GM18526 (cell line): ENCODE measurements around the gene AFAP1.

Experiments
- POLR2A ChIP-seq: IDR thresholded peaks from 3 replicates; pipeline ENCODE4 v1.6.1; 2011; ENCODE audit not compliant: insufficient read length; ENCODE audit errors: extremely low read depth

Gene AFAP1

GRCh38 chr4:7723625-7724024 lies 216.0 kb downstream of the AFAP1 start:
- TF ChIP-seq POLR2A, result no peak

GRCh38 chr4:7722766-7723387 lies 216.8 kb downstream of the AFAP1 start:
- no peak for TF ChIP-seq POLR2A

- TF ChIP-seq POLR2A, result no peak
Observed at GRCh38 chr4:7721984-7722551, 217.6 kb downstream of the AFAP1 start.

- TF ChIP-seq POLR2A, result no peak
Observed at GRCh38 chr4:7719354-7720174, 220.1 kb downstream of the AFAP1 start.

- no peak for TF ChIP-seq POLR2A
Observed at GRCh38 chr4:7717946-7718490, 221.6 kb downstream of the AFAP1 start.

- no peak for TF ChIP-seq POLR2A
Observed at GRCh38 chr4:7717161-7717560, 222.5 kb downstream of the AFAP1 start.

- no peak for TF ChIP-seq POLR2A
Observed at GRCh38 chr4:7716010-7716721, 223.5 kb downstream of the AFAP1 start.

GRCh38 chr4:7715271-7716009 lies 224.2 kb downstream of the AFAP1 start:
- TF ChIP-seq POLR2A, result no peak

- TF ChIP-seq POLR2A, result no peak
Observed at GRCh38 chr4:7714738-7715137, 224.9 kb downstream of the AFAP1 start.

GRCh38 chr4:7714176-7714575 lies 225.5 kb downstream of the AFAP1 start:
- TF ChIP-seq POLR2A, result no peak

- no peak for TF ChIP-seq POLR2A
Observed at GRCh38 chr4:7713757-7714156, 225.9 kb downstream of the AFAP1 start.

GRCh38 chr4:7712021-7712671 lies 227.5 kb downstream of the AFAP1 start:
- TF ChIP-seq POLR2A, result no peak

- no peak for TF ChIP-seq POLR2A
Observed at GRCh38 chr4:7711307-7711963, 228.2 kb downstream of the AFAP1 start.
